Suprapubic skin (tissue), 4 donors: ENCODE measurements around the gene SMURF2. TPM values are rescaled to one million over a fixed set of nuclear protein-coding genes. Genes with fewer than 3 reads are reported as not detected.

Experiments used
- DNase-seq, 2 donors: peaks; one replicate each; pipeline ENCODE4 v3.0.0-alpha.2; 2019; ENCODE audit warnings: low spot score in 2 of 2
- H3K27ac ChIP-seq: fragments of 200-600 bp; sonication (generic); one replicate; pipeline ENCODE4 v1.5.1; 2019
- H3K27me3 ChIP-seq: fragments of 200-600 bp; sonication (generic); one replicate; pipeline ENCODE4 v1.5.1; 2019
- H3K36me3 ChIP-seq: fragments of 200-600 bp; sonication (generic); one replicate; pipeline ENCODE4 v1.5.1; 2019
- H3K4me1 ChIP-seq: fragments of 200-600 bp; sonication (generic); one replicate; pipeline ENCODE4 v1.5.1; 2019
- H3K4me3 ChIP-seq: fragments of 200-600 bp; sonication (generic); one replicate; pipeline ENCODE4 v1.5.1; 2019; ENCODE audit warnings: mild to moderate bottlenecking
- H3K9me3 ChIP-seq: fragments of 200-600 bp; sonication (generic); one replicate; pipeline ENCODE4 v1.5.1; 2019
- CTCF ChIP-seq, 2 donors: fragments of 200-600 bp in 1 of 2; fragments of 450-650 bp in 1 of 2; sonication (generic) in 1 of 2; IDR thresholded peaks; one replicate each; pipeline ENCODE4 v1.5.1; 2016 to 2019; ENCODE audit warnings: antibody characterized with exemption in 2 of 2, mild to moderate bottlenecking in 1 of 2, moderate library complexity in 1 of 2
- EP300 ChIP-seq: sonication (generic); formaldehyde crosslinking; IDR thresholded peaks from one replicate; pipeline ENCODE4 v1.6.1; 2017; ENCODE audit warnings: antibody characterized with exemption
- POLR2A ChIP-seq, 2 donors: fragments of 450-650 bp; IDR thresholded peaks; one replicate each; pipeline ENCODE4 v1.6.1; 2017; ENCODE audit warnings: antibody characterized with exemption in 2 of 2, mild to moderate bottlenecking in 2 of 2, moderate library complexity in 2 of 2
- POLR2AphosphoS5 ChIP-seq, 3 donors: sonication (generic); formaldehyde crosslinking; IDR thresholded peaks; one replicate each; pipeline ENCODE4 v1.6.1; 2017; ENCODE audit warnings: antibody characterized with exemption in 3 of 3
- WGBS: methylation state at CpG from one replicate; pipeline ENCODE4 v1.1.5; 2018; 5-methylcytosine and 5-hydroxymethylcytosine counted together
- total RNA-seq, 4 donors: library from RNA; depleted of rRNA; stranded (reverse); fragments of >200 nt; gene quantifications; one replicate each; pipeline ENCODE4 v1.1.0, GENCODE V29; 2016

SMURF2 gene
- total RNA-seq, 4 donors from 2014 or later, result 19.4 to 28.6 (median 25.2) TPM

- Histone ChIP-seq H3K4me3 (no peak overlapping the region), H3K27ac (no peak overlapping the region), H3K9me3 (no peaks in the 10 kb centered on the region), H3K27me3 (no peaks in the 10 kb centered on the region), H3K36me3 (no peaks in the 10 kb centered on the region), H3K4me1 (peaks cover 21% of the 10 kb centered on the region)
- WGBS, result 94% methylated on average over 5 of the region's 5 CpGs
- TF ChIP-seq POLR2A (IDR thresholded peaks at IDR 0.05) (no peak), CTCF (IDR thresholded peaks at IDR 0.05) (no peak), EP300 (no peak), POLR2AphosphoS5 (IDR thresholded peaks at IDR 0.05) (no peak)
- no peak for DNase-seq
Observed at GRCh38 chr17:64627797-64628196, 34.3 kb downstream of the SMURF2 start.

GRCh38 chr17:64626827-64627226 lies 35.3 kb downstream of the SMURF2 start:
- Histone ChIP-seq H3K9me3 (no peaks in the 10 kb centered on the region), H3K4me3 (no peak overlapping the region), H3K4me1 (peaks cover 21% of the 10 kb centered on the region), H3K36me3 (no peaks in the 10 kb centered on the region), H3K27ac (no peak overlapping the region), H3K27me3 (no peaks in the 10 kb centered on the region)
- TF ChIP-seq CTCF (IDR thresholded peaks at IDR 0.05) (no peak), POLR2A (IDR thresholded peaks at IDR 0.05) (no peak), POLR2AphosphoS5 (IDR thresholded peaks at IDR 0.05) (no peak), EP300 (no peak)
- WGBS, result 66% methylated on average over 3 of the region's 3 CpGs
- no peak for DNase-seq

- TF ChIP-seq POLR2A (IDR thresholded peaks at IDR 0.05) (no peak), CTCF (IDR thresholded peaks at IDR 0.05) (no peak), POLR2AphosphoS5 (IDR thresholded peaks at IDR 0.05) (no peak), EP300 (no peak)
- Histone ChIP-seq H3K27ac (no peak overlapping the region), H3K4me3 (no peak overlapping the region), H3K9me3 (no peaks in the 10 kb centered on the region), H3K27me3 (no peaks in the 10 kb centered on the region), H3K4me1 (peaks cover 14% of the 10 kb centered on the region), H3K36me3 (no peaks in the 10 kb centered on the region)
- DNase-seq, result no peak
- 91% methylated on average over 4 of the region's 4 CpGs for WGBS
Observed at GRCh38 chr17:64625541-64625940, 36.6 kb downstream of the SMURF2 start.

- H3K27ac ChIP-seq, result no peak overlapping the region
- no peaks in the 10 kb centered on the region for H3K36me3 ChIP-seq
- H3K27me3 ChIP-seq, result no peaks in the 10 kb centered on the region
- TF ChIP-seq POLR2AphosphoS5 (IDR thresholded peaks at IDR 0.05) (no peak), CTCF (IDR thresholded peaks at IDR 0.05) (no peak), EP300 (no peak), POLR2A (IDR thresholded peaks at IDR 0.05) (no peak)
- no peak overlapping the region for H3K4me3 ChIP-seq
- 76% methylated on average over 4 of the region's 4 CpGs for WGBS
- DNase-seq, result no peak
- peaks cover 5% of the 10 kb centered on the region for H3K4me1 ChIP-seq
- H3K9me3 ChIP-seq, result no peaks in the 10 kb centered on the region
Observed at GRCh38 chr17:64622931-64623654, 39.0 kb downstream of the SMURF2 start.

GRCh38 chr17:64621772-64622171 lies 40.3 kb downstream of the SMURF2 start:
- no peak for TF ChIP-seq POLR2A (IDR thresholded peaks at IDR 0.05)
- TF ChIP-seq CTCF (IDR thresholded peaks at IDR 0.05), result no peak
- TF ChIP-seq POLR2AphosphoS5 (IDR thresholded peaks at IDR 0.05), result no peak
- TF ChIP-seq EP300, result no peak
- WGBS, result 95% methylated on average over 6 of the region's 6 CpGs
- DNase-seq, result no peak
- no peaks in the 10 kb centered on the region for H3K4me1 ChIP-seq
- no peak overlapping the region for H3K4me3 ChIP-seq
- H3K36me3 ChIP-seq, result no peaks in the 10 kb centered on the region
- no peak overlapping the region for H3K27ac ChIP-seq
- H3K27me3 ChIP-seq, result no peaks in the 10 kb centered on the region
- no peaks in the 10 kb centered on the region for H3K9me3 ChIP-seq
